ENCODE results near the gene CASP9.

CASP9 gene

GRCh38 chr1:15524021-15524282 is at the start of gene CASP9:
Gene CASP9, minus strand, starts transcription at chr1:15524215. Its CDS starts 15 bp downstream, at chr1:15524200.
- no peak for FAIRE-seq

DNA sequence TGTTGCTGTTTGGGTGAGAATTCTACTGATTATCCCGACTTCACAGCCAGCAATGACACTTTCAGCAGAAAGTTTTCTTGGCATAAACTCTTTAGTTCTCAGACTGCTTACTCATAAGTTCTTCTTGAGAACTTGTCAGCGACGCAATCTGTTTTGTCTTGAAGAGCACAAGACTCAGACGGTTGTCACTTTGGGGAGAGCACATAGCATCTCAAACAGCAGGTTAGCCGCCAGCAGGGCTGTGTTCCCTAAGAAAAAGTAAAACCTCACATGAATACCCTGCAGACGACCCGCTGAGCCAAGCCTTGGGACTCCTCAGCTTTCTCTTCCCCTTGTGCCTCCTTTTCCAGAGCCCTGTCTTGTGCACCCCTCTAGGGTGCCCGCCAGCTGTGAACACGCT is 49.5 kb upstream of the CASP9 start:
- FAIRE-seq: no peak

GRCh38 chr1:15571266-15571665 is 47.3 kb upstream of the CASP9 start:
- FAIRE-seq: no peak

GRCh38 chr1:15570861-15571260 is 46.8 kb upstream of the CASP9 start:
- FAIRE-seq: no peak

GRCh38 chr1:15568387-15569073 is 44.5 kb upstream of the CASP9 start:
- FAIRE-seq: no peak

GRCh38 chr1:15559189-15559810 is 35.3 kb upstream of the CASP9 start:
- FAIRE-seq: no peak

DNA sequence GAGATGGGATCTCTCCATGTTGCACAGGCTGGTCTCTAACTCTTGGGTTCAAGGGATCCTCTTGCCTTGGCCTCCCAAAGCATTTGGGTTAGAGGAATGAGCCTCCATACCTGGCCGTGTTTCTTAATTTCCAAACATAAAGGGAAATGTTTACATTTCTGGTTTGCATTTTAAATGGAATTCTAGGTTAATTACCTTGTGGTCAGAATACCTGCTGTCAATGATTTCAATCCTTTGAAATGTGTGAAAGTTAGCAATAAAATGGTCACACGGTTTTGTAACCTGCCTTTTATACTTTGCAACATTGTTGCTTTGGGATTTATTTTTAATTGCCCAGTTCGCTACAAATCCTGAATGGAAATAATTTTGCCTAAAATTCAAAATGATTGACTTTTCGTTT is 34.5 kb upstream of the CASP9 start:
- FAIRE-seq: no peak

DNA sequence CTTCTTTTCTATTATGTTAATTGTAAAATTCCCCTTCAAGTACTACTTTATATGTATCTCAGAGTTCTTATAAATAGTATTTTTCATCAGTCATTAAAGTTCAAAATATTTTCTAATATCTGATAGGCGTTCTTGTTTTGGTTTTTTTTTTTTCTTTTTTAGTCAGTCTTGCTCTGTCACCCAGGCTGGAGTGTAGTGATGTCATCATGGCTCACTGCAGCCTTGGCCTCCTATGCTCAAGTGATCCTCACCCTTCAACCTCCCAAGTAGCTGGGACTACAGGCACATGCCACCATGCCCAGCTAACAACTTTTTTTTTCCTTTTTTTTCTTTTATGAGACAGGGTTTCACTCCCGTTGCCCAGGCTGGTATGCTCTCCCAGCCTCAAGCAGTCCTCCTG is 33.6 kb upstream of the CASP9 start:
- FAIRE-seq: no peak

DNA sequence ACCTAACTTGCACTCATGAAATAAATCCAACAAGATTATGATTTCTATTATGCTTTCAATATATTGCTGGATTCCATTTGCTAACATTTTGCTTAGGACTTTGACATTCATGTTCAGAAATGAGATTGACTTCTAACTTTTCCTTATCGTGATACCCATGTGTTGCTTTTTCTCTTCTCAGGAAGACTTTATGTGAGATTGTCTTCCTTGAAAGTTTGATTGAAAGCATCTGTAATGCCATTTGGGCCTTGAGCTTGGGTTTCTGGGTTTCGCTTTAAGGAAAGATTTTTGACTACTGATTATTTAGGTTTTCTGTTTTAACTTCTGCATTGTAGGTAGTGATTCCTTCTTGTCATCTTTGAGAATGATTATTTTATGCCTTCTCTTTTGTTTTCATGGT is 33.0 kb upstream of the CASP9 start:
- FAIRE-seq: no peak

GRCh38 chr1:15550573-15550972 is 26.6 kb upstream of the CASP9 start:
- no peak for FAIRE-seq

GRCh38 chr1:15546641-15547040 is 22.6 kb upstream of the CASP9 start:
- FAIRE-seq: no peak

GRCh38 chr1:15543589-15544568 is 19.9 kb upstream of the CASP9 start:
- no peak for FAIRE-seq

- FAIRE-seq: no peak
Measured at GRCh38 chr1:15543251-15543588, 19.2 kb upstream of the CASP9 start.

- no peak for FAIRE-seq
Measured at GRCh38 chr1:15542388-15543250, 18.6 kb upstream of the CASP9 start.

- FAIRE-seq: no peak
Measured at GRCh38 chr1:15541231-15541792, 17.3 kb upstream of the CASP9 start.

DNA sequence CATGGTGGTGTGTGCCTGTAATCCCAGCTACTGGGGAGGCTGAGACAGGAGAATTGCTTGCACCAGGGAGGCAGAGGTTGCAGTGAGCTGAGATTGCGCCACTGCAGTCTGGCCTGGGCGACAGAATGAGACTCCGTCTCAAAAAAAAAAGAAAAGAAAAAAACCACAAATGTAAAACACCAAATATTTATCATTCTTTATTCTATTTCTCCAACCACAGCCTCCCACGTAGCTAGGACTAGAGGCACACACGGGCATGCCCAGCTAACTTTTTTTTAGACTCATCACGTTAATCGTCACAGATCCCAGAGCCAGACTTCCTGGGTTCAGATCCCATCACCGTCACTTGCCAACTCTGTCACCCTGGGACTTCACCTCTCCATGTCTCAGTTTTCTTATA is 16.2 kb upstream of the CASP9 start:
- no peak for FAIRE-seq

DNA sequence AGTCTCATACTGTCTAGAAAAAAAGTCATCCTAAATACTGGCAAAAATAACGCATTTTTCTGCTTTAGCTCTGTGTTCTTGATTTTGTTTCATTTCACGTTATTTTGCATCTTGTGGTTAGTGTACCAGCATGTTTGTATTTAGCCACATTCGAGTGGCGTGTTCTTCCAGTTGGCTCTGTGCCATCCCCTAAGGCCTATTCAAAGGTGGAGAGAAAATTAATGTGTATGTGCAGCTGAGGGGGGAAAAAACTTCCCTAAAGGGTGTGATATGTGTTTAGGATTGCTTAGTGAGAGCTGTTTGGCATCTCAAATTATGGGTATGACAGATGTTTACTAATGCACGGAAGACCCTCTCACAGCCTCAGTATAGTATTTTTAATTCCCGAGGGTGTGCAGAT is 14.8 kb upstream of the CASP9 start:
- no peak for FAIRE-seq

DNA sequence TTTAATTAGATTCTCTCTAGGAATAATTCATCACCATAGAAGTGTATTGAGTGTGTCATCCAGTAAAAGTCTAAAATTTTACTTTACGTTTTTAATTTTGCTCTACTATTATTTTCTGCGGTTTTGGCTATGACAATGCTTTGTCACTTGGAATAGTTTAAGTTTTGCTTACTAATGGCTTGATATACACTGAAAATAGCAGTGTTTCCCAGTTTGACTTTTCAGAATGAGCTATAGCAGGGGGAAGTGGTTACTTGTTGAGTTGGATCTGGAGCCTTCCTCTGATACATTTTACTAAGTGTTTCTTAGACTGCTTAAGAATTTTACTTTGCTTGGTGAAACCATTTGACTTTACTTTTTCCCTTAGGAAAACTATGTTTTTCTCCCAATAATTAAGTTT is 7.7 kb upstream of the CASP9 start:
- no peak for FAIRE-seq

- FAIRE-seq: no peak
Measured at GRCh38 chr1:15531003-15531402, 7.0 kb upstream of the CASP9 start.

DNA sequence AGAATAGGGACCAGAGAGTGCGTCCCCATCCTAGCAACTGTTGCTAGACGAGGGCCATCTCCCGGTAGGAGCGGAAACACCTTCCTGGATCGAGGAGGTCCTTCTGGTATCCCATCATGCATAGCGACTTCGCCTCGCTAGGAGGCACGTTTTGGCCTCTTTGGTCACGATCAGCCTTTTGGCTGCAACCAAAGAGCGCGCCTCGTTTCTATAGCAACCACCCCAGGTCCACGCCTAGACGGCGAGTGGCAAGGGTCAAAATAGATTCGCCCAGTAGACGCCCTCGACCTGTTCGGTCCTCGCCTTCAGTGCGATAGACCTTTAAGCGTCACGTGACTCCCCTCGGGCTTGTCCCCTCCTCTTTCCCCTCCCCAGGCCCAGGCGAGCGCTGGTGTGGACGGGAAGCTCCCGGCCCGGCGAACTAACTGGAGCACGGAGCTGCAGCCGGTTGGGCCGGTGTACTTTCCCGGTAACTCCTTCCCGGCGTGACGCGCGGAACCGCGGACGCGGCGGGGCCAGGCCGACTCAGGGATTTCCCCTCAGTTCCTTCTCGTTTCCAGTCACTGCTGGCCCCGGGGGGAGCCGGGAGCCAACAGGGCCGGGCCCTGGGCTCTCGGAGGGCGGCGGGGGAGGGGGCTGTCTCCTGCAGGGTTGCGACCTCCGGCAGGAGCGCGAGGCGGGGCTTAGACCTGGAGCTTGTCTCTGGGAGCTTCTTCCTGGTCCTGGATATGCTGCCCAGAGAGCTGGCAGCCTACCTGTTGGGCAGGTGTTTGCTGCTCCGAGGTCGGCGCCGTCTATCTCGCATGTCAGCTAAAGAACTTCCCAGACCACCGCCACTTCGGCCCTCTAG is 2.7 kb upstream of the CASP9 start, which contains the start of gene DNAJC16:
TSS of gene DNAJC16 (plus strand) at position 359 of the 850 bp plus-strand sequence. CDS start 2,258 bp downstream, outside the sequence.
- FAIRE-seq: peak; percentile 98

DNA sequence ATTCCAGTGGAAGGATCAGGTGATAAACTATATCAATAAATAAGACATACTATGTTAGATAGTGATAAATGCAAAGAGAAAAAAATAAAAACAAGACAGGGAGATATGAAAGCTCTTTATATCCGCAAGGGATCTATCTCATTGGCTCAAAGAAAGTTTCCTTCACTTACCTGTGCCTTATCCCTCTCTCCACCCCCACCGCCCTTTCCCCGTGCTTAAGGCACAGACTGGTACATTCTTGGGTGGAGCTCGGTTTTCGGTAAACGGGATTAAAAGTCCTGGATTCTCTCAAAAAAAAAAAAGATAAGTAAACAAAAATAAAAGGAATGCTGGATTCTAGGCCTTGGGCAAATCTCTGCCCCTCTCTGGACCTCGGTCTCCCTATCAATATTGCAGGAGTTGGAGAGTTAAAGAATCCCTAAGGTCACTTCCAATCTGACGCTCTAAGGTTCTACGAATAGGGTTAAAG is 2.0 kb upstream of the CASP9 start:
- no peak for FAIRE-seq
